SH-SY5Y (cell line): ENCODE data around the gene RRN3.

Experiments used
- GATA2 ChIP-seq: IDR thresholded peaks from 2 replicates; pipeline ENCODE4 v1.6.1; 2011; ENCODE audit warnings: mild to moderate bottlenecking, low read depth, low read length
- GATA3 ChIP-seq: IDR thresholded peaks from 2 replicates; pipeline ENCODE4 v1.6.1; 2011; ENCODE audit warnings: low read depth, mild to moderate bottlenecking, low read length, moderate library complexity

DNA sequence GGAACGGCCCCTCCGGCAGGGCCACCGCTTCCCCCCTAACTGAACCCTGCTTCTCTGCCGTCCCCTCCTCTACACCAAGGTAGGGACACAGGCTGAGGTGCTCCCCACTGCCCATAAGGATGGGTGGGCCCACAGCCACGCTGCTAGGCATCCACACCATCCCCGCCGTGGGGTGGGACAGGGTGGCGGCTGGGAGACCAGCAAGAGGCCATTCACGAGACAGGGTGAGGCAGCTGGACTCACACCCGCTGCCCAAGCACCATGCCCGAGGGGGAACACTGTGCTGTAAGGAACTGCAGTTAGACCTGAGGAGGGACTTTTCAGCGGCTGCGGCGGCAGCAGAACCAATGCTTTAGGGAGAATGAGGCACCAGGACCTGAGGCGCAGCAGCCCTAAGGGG lies 47.5 kb upstream of the RRN3 start:
- TF ChIP-seq GATA2 (no peak), GATA3 (no peak)
